COR-L47 (cell line): ENCODE results near the gene MAP6D1.

Experiments used
- DNase-seq: peaks from one replicate; lab custom pipeline; 2025; lab: John Stamatoyannopoulos, UW

MAP6D1 gene

GRCh38 chr3:183825456-183826161, at the start of gene MAP6D1:
Gene MAP6D1 (minus strand): TSS chr3:183825577. CDS start chr3:183825547, 30 bp downstream.
- DNase-seq, result peak; percentile 80

DNA sequence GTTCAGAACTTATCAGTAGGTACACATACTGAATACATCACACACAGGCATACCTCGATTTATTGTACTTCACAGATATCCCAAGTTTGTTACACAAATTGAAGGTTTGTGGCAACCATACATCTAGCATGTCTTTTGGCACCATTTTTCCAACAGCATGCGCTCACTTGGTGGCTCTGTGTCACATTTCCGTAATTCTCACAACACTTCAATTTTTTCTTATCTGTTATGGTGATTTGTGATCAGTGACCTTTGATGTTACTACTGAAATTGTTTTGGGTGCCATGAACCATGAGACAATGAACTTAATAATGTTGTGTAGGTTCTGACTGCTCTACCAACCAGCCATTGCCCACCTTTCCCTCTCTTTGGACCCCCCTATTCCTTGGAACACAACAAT, 48.5 kb upstream of the MAP6D1 start:
- no peak for DNase-seq

DNA sequence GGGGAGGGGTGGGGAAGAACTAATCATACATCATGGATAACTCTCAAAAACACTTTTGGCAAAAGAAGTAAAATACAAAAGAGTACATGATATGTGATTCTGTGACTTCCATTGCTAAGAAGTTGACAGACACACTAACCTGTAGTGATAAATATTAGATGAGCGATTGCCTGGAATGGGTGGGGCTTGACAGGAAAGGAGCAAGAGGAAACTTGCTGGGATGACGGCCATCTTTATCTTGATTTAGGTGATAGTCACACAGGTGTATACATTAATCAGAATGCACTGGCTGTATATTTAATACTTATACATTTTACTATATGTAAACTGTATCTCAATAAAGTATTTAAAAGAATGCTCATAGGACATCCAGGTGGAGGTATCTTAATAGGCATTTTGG, 46.2 kb upstream of the MAP6D1 start:
- no peak for DNase-seq

DNA sequence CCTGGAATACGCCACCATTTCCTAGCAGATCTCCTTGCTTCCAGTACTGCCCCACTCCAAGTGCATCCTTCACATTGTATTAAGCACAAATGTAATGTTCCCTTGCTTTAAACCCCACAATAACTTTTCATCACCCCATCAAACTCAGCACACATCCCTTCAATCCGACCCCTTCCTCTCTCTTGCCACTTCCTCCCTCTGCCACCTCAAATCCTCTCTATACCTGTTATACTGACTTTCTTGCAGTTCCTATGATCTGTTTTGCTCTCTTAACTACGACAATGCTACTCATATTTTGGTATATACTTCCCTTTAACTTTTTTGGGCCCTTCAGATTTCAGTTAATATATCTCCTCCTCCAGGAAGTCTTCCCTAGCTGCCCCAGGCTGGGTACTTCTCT, 45.2 kb upstream of the MAP6D1 start:
- no peak for DNase-seq

DNA sequence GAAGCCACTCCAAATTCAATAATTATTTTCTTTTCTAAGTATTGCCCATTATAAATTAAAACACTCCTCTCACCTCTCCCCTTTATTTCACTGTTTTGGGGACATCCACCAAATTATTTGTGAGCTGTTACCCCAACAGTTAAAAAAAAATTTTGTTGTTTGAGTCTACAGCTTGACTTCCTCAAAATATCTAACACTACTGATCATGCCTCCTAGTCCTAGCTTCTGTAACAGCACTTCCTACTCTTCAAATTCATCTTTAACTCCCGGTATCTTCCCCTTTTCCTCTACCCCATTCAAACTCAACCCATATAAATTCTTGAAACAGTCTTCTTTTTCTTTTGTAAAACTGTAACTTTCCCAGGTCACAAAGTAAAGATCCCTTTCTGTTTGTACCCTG, 43.4 kb upstream of the MAP6D1 start:
- DNase-seq, result no peak

- no peak for DNase-seq
Measured at GRCh38 chr3:183862610-183863009, 37.2 kb upstream of the MAP6D1 start.

- DNase-seq, result no peak
Measured at GRCh38 chr3:183857863-183858262, 32.5 kb upstream of the MAP6D1 start.

GRCh38 chr3:183854318-183855035, 29.1 kb upstream of the MAP6D1 start:
- DNase-seq, result no peak

GRCh38 chr3:183845608-183846288, 20.4 kb upstream of the MAP6D1 start:
- no peak for DNase-seq

- no peak for DNase-seq
Measured at GRCh38 chr3:183845090-183845489, 19.7 kb upstream of the MAP6D1 start.

DNA sequence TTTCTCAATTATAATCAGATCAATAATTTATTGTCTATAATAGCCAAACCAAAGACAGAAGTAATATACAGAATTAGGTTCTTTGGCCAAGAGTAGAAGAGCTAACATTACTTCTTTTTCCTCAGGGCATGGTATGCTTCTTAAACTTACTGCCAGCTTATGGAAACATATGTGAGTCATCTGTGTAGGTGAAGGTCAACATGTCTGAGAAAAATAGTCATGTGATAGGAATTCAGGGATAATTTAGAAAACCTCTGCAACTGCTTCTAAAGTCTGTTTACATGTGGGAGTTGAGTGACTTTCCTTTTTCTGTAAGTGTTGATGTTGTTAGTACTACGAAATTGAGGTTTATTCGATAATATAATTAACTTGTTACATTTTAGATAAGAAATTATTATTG, 19.2 kb upstream of the MAP6D1 start:
- DNase-seq, result no peak

- DNase-seq, result no peak
Measured at GRCh38 chr3:183839751-183840150, 14.4 kb upstream of the MAP6D1 start.

DNA sequence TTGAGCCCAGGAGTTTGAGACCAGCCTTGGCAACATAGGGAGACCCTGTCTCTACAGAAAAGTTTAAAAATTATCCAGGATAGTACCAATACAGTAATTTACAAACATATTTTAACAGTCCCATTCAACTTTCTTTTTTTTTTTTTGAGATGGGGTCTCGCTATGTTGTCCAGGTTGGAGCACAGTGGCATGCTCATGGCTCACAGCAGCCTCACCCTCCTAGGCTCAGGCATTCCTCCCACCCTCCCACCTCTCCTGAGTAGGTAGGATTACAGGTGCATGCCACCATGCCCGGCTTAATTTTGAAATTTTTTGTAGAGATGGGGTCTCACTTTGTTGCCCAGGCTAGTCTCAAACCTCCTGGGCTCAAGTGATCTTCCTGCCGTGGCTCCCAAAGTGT, 12.5 kb upstream of the MAP6D1 start:
- no peak for DNase-seq

- DNase-seq, result no peak
Measured at GRCh38 chr3:183837390-183837789, 12.0 kb upstream of the MAP6D1 start.

DNA sequence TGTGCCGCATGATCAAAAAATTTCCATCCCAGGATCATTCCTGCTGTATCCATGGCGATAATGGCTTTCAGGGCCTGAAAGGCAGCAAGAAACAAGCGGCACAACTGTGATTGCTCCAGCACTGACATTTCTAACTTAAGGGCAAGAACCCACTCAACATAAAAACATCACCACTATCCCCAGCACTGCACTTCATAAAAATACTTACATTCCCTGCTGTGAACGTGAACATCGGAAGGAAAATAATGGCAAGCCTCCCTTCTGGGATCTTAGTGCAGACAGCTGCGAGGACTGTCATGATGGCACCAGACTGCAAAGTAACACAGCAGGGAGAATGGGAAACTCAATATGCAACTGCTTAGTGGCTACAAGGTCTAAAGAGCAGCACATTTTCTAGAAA, 8.1 kb upstream of the MAP6D1 start:
- no peak for DNase-seq

DNA sequence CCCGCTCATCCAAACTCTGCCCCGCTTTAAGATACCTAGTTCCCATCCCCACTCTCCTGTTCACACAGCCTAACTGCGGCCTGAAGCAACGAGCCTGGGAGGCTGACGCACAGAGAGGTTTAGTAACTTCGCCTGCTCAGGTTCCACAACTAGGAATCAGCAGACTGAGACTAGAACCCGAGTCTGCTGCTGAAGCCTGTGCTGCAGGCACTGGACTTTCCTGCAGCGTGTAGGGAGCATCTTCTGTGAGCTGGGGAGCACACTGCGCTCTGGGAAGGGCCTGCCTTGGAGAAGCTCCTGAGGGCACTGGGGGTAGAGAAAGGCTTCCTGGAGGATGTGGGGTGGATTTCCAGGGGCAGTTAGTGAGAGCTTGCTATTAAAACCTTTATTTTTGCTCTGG, 4.8 kb upstream of the MAP6D1 start:
- DNase-seq, result no peak

- no peak for DNase-seq
Measured at GRCh38 chr3:183829466-183829865, 4.1 kb upstream of the MAP6D1 start.

DNA sequence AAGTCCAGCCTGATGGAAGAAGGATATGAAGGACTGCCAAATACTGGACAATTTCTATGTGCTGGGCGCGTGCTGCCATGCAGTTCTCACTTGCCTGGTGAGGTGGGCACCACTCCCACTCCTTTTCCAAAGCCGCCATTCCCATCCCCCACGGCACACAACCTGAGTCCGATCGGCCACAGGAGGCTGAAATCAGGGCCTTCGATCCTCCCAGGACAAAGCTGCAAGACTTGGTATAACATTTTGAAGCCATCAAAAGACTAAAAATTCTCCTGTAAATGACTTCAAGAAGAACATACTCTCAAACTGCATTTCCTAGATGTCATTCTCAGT, 3.1 kb upstream of the MAP6D1 start:
- DNase-seq, result no peak

DNA sequence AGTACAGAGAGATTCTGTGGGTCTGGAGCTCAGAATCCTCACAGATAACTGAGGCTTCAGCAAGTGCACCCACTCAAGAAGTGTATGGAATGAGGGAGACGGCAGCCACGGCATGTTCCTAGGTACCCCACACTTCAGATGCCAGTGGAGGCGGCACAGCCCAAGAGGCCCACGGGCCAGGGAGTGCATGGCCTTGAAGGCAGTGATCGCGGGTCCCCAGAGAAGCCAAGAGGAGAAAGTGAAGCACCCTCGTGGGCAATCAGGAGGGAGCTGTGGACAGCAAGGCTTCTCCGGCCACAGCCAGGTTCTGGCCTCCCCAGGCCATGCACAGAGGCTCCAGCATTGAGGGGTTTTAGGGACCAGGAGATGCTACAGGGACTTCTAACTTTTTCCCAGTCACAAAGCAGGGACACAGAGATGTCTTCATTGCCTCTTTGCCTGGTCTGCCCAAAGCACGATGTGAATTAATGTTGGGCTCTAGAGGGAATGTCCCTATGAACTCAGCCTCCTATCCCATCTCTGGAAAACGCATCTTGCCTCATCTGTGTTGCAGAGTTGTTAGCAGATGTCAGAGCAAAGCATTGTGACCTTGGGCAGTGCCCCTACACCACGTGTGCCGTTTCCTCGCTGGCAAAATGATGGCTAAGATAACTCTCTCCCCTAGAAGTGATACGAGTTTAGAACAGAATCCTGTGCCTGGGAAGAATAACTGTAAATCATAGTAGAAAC, 2.6 kb upstream of the MAP6D1 start:
- no peak for DNase-seq

DNA sequence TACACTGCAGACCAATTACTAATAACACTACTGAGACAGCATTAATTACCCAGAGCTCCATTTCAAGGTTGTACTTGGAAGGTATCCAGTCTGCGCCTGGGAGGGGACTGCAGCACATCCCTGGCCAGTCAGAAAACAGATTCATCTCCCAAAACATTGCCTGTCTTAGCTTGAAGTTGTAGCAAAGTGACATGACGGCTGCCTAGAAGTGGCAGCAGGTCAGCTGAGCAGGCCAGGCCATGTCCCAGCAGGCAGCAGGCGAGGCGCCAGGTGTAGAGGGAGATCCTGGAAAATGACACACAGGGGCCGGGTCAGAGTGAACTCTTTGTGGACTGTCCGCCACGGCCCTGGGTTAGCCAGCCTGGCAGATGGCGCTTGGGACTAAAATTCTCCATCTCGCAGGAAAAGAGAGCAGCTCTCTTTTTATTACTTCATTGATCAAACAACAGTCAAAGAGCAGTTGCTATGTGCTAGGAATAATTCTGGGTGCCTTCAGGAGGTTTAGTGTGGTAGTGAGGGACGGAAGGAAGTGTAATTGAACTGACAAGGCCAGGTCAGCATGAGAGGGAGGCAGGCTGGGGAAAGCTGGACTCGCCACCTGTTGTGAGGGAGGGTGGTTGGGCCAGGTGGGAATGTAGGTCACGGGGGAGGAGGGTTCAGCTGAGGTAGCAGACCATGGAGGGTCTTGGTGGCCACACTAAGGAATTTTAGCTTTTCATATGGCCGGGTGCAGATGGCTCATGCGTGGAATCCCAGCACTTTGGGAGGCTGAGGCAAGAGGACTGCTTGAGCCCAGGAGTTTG, 1.3 kb upstream of the MAP6D1 start:
- peak; percentile 46 for DNase-seq

- DNase-seq, result peak; percentile 54
Measured at GRCh38 chr3:183824761-183825455, 469 bp downstream of the MAP6D1 start.
